A549 (cell line): Measurements from ENCODE around the gene IL12RB2.

Source experiments
- CEBPB ChIP-seq, 2 experiments: fragments of >200 bp in 1 of 2; sonication (Bioruptor Twin) in 1 of 2; formaldehyde crosslinking in 1 of 2; IDR thresholded peaks; 2 replicates each; pipeline ENCODE4 v1.6.1; 2012 to 2016
- FOSL2 ChIP-seq, 2 experiments: fragments of 450-650 bp in 1 of 2; fragments of >200 bp in 1 of 2; sonication (Bioruptor Twin) in 1 of 2; formaldehyde crosslinking; IDR thresholded peaks; 2 replicates each; pipeline versions ENCODE4 v1.5.0 to v1.6.1; 2016 to 2020; ENCODE audit warnings: mild to moderate bottlenecking in 1 of 2, moderate library complexity in 1 of 2
- HEYL ChIP-seq: fragments of 250-450 bp; sonication (Bioruptor Pico); IDR thresholded peaks from 2 replicates; pipeline ENCODE4 v1.8.0; 2021; ENCODE audit warnings: mild to moderate bottlenecking, moderate library complexity
- POLR2A ChIP-seq: IDR thresholded peaks from 2 replicates; pipeline ENCODE4 v1.6.1; 2012; ENCODE audit warnings: mild to moderate bottlenecking, low read length
- RAD21 ChIP-seq, 2 experiments: fragments of >200 bp in 1 of 2; sonication (Bioruptor Twin) in 1 of 2; formaldehyde crosslinking in 1 of 2; IDR thresholded peaks in 1 of 2; conservative IDR thresholded peaks in 1 of 2; 2 replicates in 1 of 2; 3 replicates in 1 of 2; pipeline ENCODE4 v1.6.1; 2012 to 2018; ENCODE audit warnings: inconsistent platforms in 1 of 2
- TFCP2L1 ChIP-seq: fragments of 250-450 bp; sonication (Bioruptor Pico); IDR thresholded peaks from 2 replicates; pipeline ENCODE4 v1.5.0; 2021; ENCODE audit warnings: mild to moderate bottlenecking
- TP53 ChIP-seq: fragments of 250-450 bp; sonication (Bioruptor Pico); IDR thresholded peaks from 2 replicates; pipeline ENCODE4 v1.5.0; 2021; ENCODE audit warnings: mild to moderate bottlenecking, moderate library complexity
- TF ChIP-seq, protein P1 (sequence below): IDR thresholded peaks from 2 replicates; pipeline ENCODE4 v1.6.1; 2012
- TF ChIP-seq, protein P2 (sequence below): fragments of >200 bp; sonication (Bioruptor Twin); formaldehyde crosslinking; IDR thresholded peaks from 3 replicates; pipeline ENCODE4 v1.5.1; 2016
- TF ChIP-seq, protein P3 (sequence below): fragments of 450-650 bp; IDR thresholded peaks from 2 replicates; pipeline ENCODE4 v1.6.1; 2014; ENCODE audit warnings: antibody characterized with exemption

GRCh38 chr1:67280696-67281095 is 27.0 kb upstream of the IL12RB2 start:
- TF ChIP-seq POLR2A (no peak), CEBPB (IDR thresholded peaks at IDR 0.05) (no peak), FOSL2 (IDR thresholded peaks at IDR 0.05) (no peak), FOSL2 (CRISPR knock-in tag; IDR thresholded peaks at IDR 0.05) (no peak), RAD21 (conservative IDR thresholded peaks at IDR 0.05 in 1 of 2, IDR thresholded peaks at IDR 0.05 in 1 of 2) (no peak), HEYL (CRISPR knock-in tag) (no peak), TP53 (no peak), TFCP2L1 (CRISPR knock-in tag) (no peak)
- TF ChIP-seq, protein P1, sequence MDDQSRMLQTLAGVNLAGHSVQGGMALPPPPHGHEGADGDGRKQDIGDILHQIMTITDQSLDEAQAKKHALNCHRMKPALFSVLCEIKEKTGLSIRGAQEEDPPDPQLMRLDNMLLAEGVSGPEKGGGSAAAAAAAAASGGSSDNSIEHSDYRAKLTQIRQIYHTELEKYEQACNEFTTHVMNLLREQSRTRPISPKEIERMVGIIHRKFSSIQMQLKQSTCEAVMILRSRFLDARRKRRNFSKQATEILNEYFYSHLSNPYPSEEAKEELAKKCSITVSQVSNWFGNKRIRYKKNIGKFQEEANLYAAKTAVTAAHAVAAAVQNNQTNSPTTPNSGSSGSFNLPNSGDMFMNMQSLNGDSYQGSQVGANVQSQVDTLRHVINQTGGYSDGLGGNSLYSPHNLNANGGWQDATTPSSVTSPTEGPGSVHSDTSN, result no peak
- TF ChIP-seq, protein P2, sequence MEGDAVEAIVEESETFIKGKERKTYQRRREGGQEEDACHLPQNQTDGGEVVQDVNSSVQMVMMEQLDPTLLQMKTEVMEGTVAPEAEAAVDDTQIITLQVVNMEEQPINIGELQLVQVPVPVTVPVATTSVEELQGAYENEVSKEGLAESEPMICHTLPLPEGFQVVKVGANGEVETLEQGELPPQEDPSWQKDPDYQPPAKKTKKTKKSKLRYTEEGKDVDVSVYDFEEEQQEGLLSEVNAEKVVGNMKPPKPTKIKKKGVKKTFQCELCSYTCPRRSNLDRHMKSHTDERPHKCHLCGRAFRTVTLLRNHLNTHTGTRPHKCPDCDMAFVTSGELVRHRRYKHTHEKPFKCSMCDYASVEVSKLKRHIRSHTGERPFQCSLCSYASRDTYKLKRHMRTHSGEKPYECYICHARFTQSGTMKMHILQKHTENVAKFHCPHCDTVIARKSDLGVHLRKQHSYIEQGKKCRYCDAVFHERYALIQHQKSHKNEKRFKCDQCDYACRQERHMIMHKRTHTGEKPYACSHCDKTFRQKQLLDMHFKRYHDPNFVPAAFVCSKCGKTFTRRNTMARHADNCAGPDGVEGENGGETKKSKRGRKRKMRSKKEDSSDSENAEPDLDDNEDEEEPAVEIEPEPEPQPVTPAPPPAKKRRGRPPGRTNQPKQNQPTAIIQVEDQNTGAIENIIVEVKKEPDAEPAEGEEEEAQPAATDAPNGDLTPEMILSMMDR, result no peak
- TF ChIP-seq, protein P3, sequence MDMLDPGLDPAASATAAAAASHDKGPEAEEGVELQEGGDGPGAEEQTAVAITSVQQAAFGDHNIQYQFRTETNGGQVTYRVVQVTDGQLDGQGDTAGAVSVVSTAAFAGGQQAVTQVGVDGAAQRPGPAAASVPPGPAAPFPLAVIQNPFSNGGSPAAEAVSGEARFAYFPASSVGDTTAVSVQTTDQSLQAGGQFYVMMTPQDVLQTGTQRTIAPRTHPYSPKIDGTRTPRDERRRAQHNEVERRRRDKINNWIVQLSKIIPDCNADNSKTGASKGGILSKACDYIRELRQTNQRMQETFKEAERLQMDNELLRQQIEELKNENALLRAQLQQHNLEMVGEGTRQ, result no peak
